Measurements from ENCODE around the gene ZC3HAV1L.
"Not testable (repeated sequence)": the region's sequence is repeated elsewhere in the genome, so short reads cannot be mapped to it uniquely, and the experiment has no call there.

The ZC3HAV1L gene

GRCh38 chr7:139035586-139036353 is at the start of gene ZC3HAV1L:
ZC3HAV1L (minus strand) TSS chr7:139036042; CDS start chr7:139036017, 25 bp downstream.
- no peak for DNase-seq (ENCODE audit: low read depth in 1 of 2, low spot score in 1 of 2)

- no peak for DNase-seq (ENCODE audit: low read depth in 1 of 2, low spot score in 1 of 2)
These were observed 48.9 kb upstream of the ZC3HAV1L start for GRCh38 chr7:139084709-139085108.

- DNase-seq (ENCODE audit: low read depth in 1 of 2, low spot score in 1 of 2): no peak
These were observed 45.7 kb upstream of the ZC3HAV1L start for GRCh38 chr7:139081584-139081983.

- DNase-seq (ENCODE audit: low read depth in 1 of 2, low spot score in 1 of 2): no peak
These were observed 45.1 kb upstream of the ZC3HAV1L start for GRCh38 chr7:139080905-139081304.

- no peak for DNase-seq (ENCODE audit: low read depth in 1 of 2, low spot score in 1 of 2)
These were observed 44.0 kb upstream of the ZC3HAV1L start for GRCh38 chr7:139079861-139080260.

- no peak for DNase-seq (ENCODE audit: low read depth in 1 of 2, low spot score in 1 of 2)
These were observed 43.1 kb upstream of the ZC3HAV1L start for GRCh38 chr7:139078911-139079310.

GRCh38 chr7:139078399-139078798 is 42.6 kb upstream of the ZC3HAV1L start:
- DNase-seq (ENCODE audit: low read depth in 1 of 2, low spot score in 1 of 2): no peak

- not testable (repeated sequence) for DNase-seq (ENCODE audit: low read depth in 1 of 2, low spot score in 1 of 2)
These were observed 41.9 kb upstream of the ZC3HAV1L start for GRCh38 chr7:139077706-139078105.

GRCh38 chr7:139075871-139076686 is 40.2 kb upstream of the ZC3HAV1L start:
- DNase-seq (ENCODE audit: low read depth in 1 of 2, low spot score in 1 of 2): no peak

GRCh38 chr7:139075031-139075652 is 39.3 kb upstream of the ZC3HAV1L start:
- DNase-seq (ENCODE audit: low read depth in 1 of 2, low spot score in 1 of 2): peak; percentile 19 to 37

- DNase-seq (ENCODE audit: low read depth in 1 of 2, low spot score in 1 of 2): no peak
These were observed 37.0 kb upstream of the ZC3HAV1L start for GRCh38 chr7:139072796-139073195.

GRCh38 chr7:139071680-139072079 is 35.8 kb upstream of the ZC3HAV1L start:
- no peak for DNase-seq (ENCODE audit: low read depth in 1 of 2, low spot score in 1 of 2)

GRCh38 chr7:139068544-139069399 is 32.9 kb upstream of the ZC3HAV1L start:
- DNase-seq (ENCODE audit: low read depth in 1 of 2, low spot score in 1 of 2): no peak

GRCh38 chr7:139066315-139066714 is 30.5 kb upstream of the ZC3HAV1L start:
- no peak for DNase-seq (ENCODE audit: low read depth in 1 of 2, low spot score in 1 of 2)

- no peak for DNase-seq (ENCODE audit: low read depth in 1 of 2, low spot score in 1 of 2)
These were observed 29.5 kb upstream of the ZC3HAV1L start for GRCh38 chr7:139065323-139065722.

- DNase-seq (ENCODE audit: low read depth in 1 of 2, low spot score in 1 of 2): no peak
These were observed 25.6 kb upstream of the ZC3HAV1L start for GRCh38 chr7:139061416-139061815.

GRCh38 chr7:139060695-139061237 is 24.9 kb upstream of the ZC3HAV1L start:
- no peak for DNase-seq (ENCODE audit: low read depth in 1 of 2, low spot score in 1 of 2)

- no peak for DNase-seq (ENCODE audit: low read depth in 1 of 2, low spot score in 1 of 2)
These were observed 24.1 kb upstream of the ZC3HAV1L start for GRCh38 chr7:139059905-139060304.

GRCh38 chr7:139058943-139059342 is 23.1 kb upstream of the ZC3HAV1L start:
- no peak for DNase-seq (ENCODE audit: low read depth in 1 of 2, low spot score in 1 of 2)

GRCh38 chr7:139055674-139056073 is 19.8 kb upstream of the ZC3HAV1L start:
- no peak for DNase-seq (ENCODE audit: low read depth in 1 of 2, low spot score in 1 of 2)

- not testable (repeated sequence) for DNase-seq (ENCODE audit: low read depth in 1 of 2, low spot score in 1 of 2)
These were observed 18.8 kb upstream of the ZC3HAV1L start for GRCh38 chr7:139054656-139055055.
